ENCODE measurements around the gene FXYD1. TPM values are rescaled to one million over a fixed set of nuclear protein-coding genes. Genes with fewer than 3 reads are reported as not detected.
"Not testable (repeated sequence)": the region's sequence is repeated elsewhere in the genome, so short reads cannot be mapped to it uniquely, and the experiment has no call there.

Gene FXYD1
- polyA plus RNA-seq, 6 donors from 2014 or later = 1.0 to 2.7 (median 1.2) TPM

DNA sequence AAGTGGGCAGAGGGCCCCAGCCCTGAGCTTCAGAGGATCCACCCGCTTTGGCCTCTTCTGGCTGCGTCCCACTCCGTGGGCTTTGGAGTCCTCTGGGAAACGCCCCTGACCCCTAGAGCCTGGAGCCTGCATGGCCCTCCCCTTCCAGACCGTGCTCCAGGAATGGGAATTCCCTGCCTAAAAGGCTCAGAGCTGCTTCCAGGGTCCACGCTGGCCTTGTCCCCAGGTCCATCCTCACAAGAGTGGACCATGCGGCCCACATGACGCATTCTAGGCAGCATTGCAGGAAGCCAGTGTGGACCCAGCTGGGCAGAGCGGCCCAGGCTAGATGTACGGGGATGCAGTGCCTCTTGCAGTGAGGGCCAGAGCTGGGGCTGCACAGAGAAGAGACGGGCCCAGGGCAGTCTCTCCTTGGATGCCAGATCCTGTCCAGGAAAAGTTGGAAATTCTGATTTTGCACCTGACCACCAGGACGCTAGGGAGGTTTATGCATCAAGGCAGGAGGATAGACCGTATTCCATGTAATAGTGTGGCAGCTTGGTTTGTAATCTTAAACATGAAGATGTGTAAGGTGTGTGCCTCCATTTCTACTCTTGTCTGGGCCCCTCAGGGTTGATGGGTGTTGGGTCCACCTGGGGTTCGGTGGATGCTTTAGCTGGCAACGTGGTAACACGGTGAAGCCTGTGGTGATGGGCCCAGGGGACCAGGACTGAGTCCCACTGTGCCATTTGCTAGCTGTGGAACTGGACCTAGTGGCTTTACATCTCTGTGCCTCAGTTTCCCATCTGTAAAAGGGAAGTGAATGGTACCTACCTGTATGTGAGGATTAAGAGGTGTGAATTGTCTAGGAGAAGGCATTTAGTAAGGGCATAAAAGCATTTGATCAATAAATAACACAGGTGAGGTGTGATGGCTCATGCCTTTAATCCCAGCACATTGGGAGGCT, 37.8 kb upstream of the FXYD1 start:
- peaks cover 0 to 2% (median 0%) of the 10 kb centered on the region in 3 donors for H3K27me3 Mint-ChIP-seq
- H3K9me3 Mint-ChIP-seq = no peaks in the 10 kb centered on the region
- ATAC-seq (ENCODE audit: low read depth in 2 of 2) = no peak
- H3K4me3 Mint-ChIP-seq = no peak overlapping the region
- no peak for DNase-seq
- H3K36me3 Mint-ChIP-seq = no peaks in the 10 kb centered on the region
- peaks cover 0 to 2% (median 0%) of the 10 kb centered on the region in 3 donors for H3K4me1 Mint-ChIP-seq
- H3K27ac Mint-ChIP-seq = no peak overlapping the region

DNA sequence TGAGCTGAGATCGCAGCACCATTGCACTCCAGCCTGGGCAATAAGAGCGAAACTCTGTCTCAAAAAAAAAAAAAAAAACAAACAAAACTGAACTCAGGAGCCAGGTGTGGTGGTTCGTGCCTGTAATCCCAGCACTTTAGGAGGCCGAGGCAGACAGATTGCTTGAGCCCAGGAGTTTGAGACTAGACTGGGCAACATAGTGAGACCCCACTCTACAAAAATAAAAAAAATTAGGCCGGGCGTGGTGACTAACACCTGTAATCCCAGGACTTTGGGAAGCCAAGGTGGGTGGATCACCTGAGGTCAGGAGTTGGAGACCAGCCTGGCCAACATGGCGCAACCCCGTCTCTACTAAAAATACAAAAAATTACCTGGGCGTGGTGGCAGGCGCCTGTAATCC, 36.7 kb upstream of the FXYD1 start:
- H3K4me1 Mint-ChIP-seq; ATAC-seq (ENCODE audit: low read depth in 2 of 2); DNase-seq; H3K4me3 Mint-ChIP-seq; H3K36me3 Mint-ChIP-seq; H3K9me3 Mint-ChIP-seq; H3K27ac Mint-ChIP-seq; H3K27me3 Mint-ChIP-seq: not testable (repeated sequence)

DNA sequence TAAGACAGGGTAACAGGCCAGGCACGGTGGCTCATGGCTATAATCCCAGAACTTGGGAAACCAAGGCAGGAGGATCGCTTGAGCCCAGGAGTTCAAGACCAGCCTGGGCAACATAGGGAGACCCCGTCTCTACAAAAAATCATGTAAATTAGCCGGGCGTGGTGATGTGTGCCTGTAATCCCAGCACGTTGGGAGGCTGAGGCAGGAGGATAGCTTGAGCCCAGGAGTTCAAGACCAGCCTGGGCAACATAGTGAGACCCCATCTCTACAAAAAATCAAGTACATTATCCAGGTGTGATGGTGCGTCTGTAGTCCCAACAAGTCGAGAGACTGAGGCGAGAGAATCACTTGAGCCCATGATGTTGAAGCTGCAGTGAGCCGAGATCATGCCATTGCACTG, 35.0 kb upstream of the FXYD1 start:
- DNase-seq; ATAC-seq (ENCODE audit: low read depth in 2 of 2); H3K9me3 Mint-ChIP-seq; H3K36me3 Mint-ChIP-seq; H3K4me3 Mint-ChIP-seq; H3K4me1 Mint-ChIP-seq; H3K27me3 Mint-ChIP-seq: not testable (repeated sequence)
- H3K27ac Mint-ChIP-seq = peak overlapping the region in 1 of 6 donors; percentile 76

DNA sequence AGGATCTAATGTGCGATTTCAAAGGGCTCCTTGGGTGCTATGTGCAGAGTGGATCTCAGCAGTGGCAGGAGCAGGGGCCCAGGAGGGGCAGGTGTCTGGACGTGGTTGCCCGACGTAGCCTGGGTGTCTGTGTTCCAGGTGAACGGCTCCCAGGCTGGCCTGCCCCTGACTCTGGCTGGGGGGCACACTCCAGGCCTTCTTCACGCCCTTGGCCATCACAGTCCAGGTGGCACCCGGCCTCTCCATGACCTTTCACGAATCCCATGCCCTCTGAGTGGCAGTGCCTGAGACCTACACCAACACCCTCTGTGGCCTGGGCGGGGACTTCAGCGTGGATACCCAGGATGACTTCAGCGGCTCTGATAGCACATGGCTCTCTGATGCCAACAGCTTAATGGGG, 34.3 kb upstream of the FXYD1 start:
- Mint-ChIP-seq H3K27ac (peak overlapping the region in 1 of 6 donors; percentile 76), H3K9me3 (peaks cover 0 to 4% (median 0%) of the 10 kb centered on the region in 7 donors), H3K4me3 (no peak overlapping the region), H3K4me1 (peaks cover 2 to 5% (median 3%) of the 10 kb centered on the region in 3 donors), H3K36me3 (no peaks in the 10 kb centered on the region), H3K27me3 (peaks cover 0 to 8% (median 0%) of the 10 kb centered on the region in 3 donors)
- ATAC-seq (ENCODE audit: low read depth in 2 of 2) (no peak), DNase-seq (no peak)

DNA sequence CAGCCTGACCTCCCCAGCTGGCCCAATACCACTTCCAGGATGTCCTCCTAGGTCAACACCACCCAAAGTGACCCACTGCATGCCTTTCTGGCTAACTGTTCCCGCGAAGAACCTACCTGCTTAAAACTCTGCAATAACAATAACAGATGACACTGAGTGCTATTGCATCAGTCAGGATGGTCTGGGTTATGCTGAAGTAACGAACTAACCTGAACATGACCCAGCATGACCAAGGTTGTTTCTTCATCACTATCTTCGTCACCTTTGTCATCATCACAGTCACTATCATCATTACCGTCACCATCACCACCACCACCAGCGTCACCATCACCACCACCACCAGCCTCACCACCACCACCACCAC, 33.6 kb upstream of the FXYD1 start:
- Mint-ChIP-seq H3K36me3 (no peaks in the 10 kb centered on the region), H3K4me3 (no peak overlapping the region), H3K4me1 (peaks cover 2 to 5% (median 3%) of the 10 kb centered on the region in 3 donors), H3K27ac (no peak overlapping the region), H3K9me3 (peaks cover 0 to 4% (median 0%) of the 10 kb centered on the region in 7 donors), H3K27me3 (peaks cover 0 to 14% (median 0%) of the 10 kb centered on the region in 3 donors)
- no peak for DNase-seq
- ATAC-seq (ENCODE audit: low read depth in 2 of 2) = no peak

DNA sequence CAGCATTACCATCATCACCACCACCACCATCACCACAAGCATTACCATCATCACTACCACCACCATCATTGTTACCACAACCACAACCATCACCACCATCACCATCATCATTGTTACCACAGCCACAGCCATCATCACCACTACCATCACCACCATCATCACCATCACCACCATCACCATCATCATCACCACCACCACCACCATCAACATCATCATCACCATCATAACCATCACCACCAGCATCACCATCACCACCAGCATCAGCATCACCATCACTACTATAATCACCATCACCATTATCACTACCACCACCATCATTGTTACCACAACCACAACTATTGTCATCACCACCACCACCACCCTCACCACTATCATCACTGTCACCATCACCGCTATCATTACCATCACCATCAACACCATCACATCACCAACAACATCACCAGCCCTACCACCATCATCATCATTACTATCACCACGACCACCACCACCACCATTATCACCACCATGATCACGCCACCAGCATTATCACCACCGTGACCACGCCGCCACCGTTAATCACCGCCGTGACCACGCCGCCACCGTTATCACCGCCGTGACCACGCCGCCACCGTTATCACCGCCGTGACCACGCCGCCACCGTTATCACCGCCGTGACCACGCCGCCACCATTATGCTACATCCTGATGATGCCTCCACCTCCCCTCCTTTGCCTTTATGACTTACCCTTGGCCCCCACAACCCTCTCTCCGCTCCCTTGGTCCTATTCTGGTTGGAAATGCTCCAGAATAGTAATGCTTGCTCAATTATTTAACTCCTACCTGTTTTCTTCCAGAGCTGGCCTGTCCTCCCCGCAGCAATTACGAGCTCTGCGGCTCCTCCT, 33.0 kb upstream of the FXYD1 start:
- peaks cover 2 to 5% (median 3%) of the 10 kb centered on the region in 3 donors for H3K4me1 Mint-ChIP-seq
- DNase-seq (no peak), ATAC-seq (ENCODE audit: low read depth in 2 of 2) (no peak)
- no peak overlapping the region for H3K27ac Mint-ChIP-seq
- H3K4me3 Mint-ChIP-seq = no peak overlapping the region
- peaks cover 0 to 4% (median 0%) of the 10 kb centered on the region in 7 donors for H3K9me3 Mint-ChIP-seq
- peaks cover 0 to 16% (median 0%) of the 10 kb centered on the region in 3 donors for H3K27me3 Mint-ChIP-seq
- no peaks in the 10 kb centered on the region for H3K36me3 Mint-ChIP-seq

DNA sequence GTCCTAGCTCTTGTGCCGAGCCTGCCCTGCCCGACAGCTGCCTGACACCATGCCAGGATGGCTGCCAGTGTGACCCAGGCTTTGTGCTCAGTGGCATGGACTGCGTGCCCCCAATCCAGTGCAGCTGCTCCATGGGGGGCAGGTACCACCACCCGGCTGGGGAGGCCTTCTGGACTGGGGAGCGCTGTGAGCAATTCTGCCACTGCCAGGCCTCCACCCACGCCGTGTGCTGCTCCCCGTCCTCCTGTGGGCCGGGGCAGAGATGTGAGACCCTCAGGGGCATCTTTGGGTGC, 32.4 kb upstream of the FXYD1 start:
- Mint-ChIP-seq H3K9me3 (peaks cover 0 to 4% (median 0%) of the 10 kb centered on the region in 7 donors), H3K27ac (no peak overlapping the region), H3K4me1 (peaks cover 2 to 5% (median 3%) of the 10 kb centered on the region in 3 donors), H3K27me3 (peaks cover 0 to 19% (median 0%) of the 10 kb centered on the region in 3 donors), H3K36me3 (no peaks in the 10 kb centered on the region), H3K4me3 (no peak overlapping the region)
- no peak for ATAC-seq (ENCODE audit: low read depth in 2 of 2)
- DNase-seq = no peak

DNA sequence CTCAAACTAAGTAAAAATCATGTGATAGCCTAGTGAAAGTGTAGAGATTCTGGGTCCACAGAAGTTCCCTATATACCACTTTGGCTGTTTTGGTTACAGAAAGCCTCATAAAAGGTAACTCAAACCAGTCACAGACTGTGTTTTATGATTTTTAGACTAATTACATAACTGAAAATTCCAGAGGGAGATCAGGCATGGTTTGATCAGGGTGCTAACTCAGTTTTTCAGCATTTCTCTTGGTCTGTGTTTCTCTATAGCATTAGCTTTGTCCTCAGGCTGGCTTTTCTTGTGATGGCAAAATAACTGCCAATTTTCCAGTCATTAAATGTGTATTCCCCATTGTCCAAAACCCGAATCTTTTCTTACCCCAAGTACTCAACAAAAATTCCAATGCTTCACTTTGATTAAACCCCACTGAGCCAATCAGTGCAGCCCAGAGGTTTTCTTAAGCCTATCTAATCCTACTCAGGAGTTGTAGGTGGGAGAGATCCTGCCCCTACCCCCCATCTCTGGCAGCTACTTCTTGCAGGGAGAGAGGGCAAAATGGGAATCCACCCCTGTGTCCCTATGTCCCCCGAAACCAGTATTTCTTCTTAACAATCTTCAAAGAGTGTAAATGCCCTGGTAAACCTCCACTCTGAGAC, 31.6 kb upstream of the FXYD1 start:
- Mint-ChIP-seq H3K9me3 (peaks cover 0 to 4% (median 0%) of the 10 kb centered on the region in 7 donors), H3K4me3 (no peak overlapping the region), H3K27ac (no peak overlapping the region), H3K36me3 (no peaks in the 10 kb centered on the region), H3K27me3 (peaks cover 0 to 19% (median 0%) of the 10 kb centered on the region in 3 donors), H3K4me1 (peaks cover 2 to 5% (median 3%) of the 10 kb centered on the region in 3 donors)
- ATAC-seq (ENCODE audit: low read depth in 2 of 2) = no peak
- DNase-seq = no peak

DNA sequence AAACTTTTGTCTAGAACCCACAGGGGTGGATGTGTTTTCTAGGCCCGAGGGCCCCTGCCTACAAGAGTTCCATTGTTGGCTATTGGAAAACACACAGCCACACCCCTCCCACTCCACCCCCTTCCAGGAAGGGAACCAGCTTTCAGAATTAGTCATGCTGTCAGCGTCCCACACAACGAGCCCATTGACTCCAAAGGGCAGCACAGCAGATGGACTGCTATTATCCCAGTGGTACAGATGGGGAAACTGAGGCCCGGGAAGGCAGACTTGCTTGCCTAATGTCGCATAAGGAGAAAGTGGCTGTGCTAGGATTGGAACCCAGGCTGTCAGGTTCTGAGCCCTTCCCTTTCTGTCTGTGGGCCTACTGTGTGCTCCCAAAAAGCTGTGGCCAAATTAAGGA, 31.1 kb upstream of the FXYD1 start:
- DNase-seq (no peak), ATAC-seq (ENCODE audit: low read depth in 2 of 2) (no peak)
- H3K4me1 Mint-ChIP-seq = peaks cover 2 to 5% (median 3%) of the 10 kb centered on the region in 3 donors
- H3K27ac Mint-ChIP-seq = no peak overlapping the region
- peaks cover 0 to 4% (median 0%) of the 10 kb centered on the region in 7 donors for H3K9me3 Mint-ChIP-seq
- no peaks in the 10 kb centered on the region for H3K36me3 Mint-ChIP-seq
- H3K4me3 Mint-ChIP-seq = no peak overlapping the region
- peaks cover 0 to 19% (median 0%) of the 10 kb centered on the region in 3 donors for H3K27me3 Mint-ChIP-seq

DNA sequence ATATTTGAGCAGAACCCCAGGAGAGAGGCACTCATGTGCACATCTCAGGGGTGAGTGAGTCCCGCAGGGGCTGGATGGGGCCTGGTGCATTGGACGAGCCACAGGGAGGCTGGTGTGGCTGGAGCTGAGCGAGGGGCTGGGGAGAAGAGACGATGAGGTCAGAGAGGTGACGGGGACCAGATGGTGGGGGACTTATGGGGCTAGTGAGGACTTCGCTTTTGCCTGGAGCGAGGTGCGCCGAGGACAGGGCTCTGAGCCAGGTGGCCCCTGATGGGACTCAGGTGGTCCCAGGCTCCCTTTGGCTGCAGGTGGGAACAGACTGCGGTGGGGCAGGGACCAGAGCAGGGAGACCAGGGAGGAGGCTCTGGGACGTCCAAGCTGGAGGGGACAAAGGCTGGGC, 29.9 kb upstream of the FXYD1 start:
- no peak for ATAC-seq (ENCODE audit: low read depth in 2 of 2)
- no peak overlapping the region for H3K27ac Mint-ChIP-seq
- H3K4me1 Mint-ChIP-seq = peaks cover 2 to 5% (median 3%) of the 10 kb centered on the region in 3 donors
- no peak overlapping the region for H3K4me3 Mint-ChIP-seq
- peaks cover 0 to 19% (median 0%) of the 10 kb centered on the region in 3 donors for H3K27me3 Mint-ChIP-seq
- DNase-seq = no peak
- no peaks in the 10 kb centered on the region for H3K36me3 Mint-ChIP-seq
- peaks cover 0 to 4% (median 0%) of the 10 kb centered on the region in 7 donors for H3K9me3 Mint-ChIP-seq

DNA sequence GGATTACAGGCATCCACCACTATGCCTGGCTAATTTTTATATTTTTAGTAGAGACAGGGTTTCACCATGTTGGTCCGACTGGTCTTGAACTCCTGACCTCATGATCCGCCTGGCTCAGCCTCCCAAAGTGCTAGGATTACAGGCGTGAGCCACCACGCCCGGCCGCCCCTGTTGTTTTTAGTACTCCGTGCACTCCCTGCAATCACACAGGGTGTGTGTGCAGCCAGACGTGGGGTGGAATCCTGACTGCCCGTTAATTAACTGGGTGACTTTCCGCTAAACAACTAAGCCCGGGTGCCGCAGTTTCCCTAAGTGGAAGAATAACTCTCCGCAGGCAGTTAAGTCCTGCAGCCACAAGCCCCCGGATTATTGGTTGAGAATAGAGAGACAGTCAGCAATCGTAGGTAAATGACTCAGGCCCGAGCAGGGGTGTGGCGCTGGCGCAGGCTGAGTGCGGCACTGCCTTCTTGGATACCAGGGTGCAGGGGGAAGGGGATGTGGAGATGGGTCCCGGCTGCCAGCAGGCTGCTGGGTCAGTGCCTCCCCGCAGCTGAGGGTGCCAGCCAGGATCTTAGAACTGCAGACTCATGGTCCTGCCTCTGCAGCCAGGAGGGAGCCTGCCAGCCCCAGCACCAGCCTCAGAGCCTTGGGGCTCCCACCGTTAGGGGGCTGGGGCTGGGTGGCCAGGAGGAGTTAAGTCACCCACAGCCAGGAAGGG, 29.1 kb upstream of the FXYD1 start:
- no peaks in the 10 kb centered on the region for H3K36me3 Mint-ChIP-seq
- H3K27ac Mint-ChIP-seq = peak overlapping the region in 2 of 6 donors; percentile 30 to 44
- peaks cover 0 to 21% (median 2%) of the 10 kb centered on the region in 3 donors for H3K27me3 Mint-ChIP-seq
- no peak overlapping the region for H3K4me3 Mint-ChIP-seq
- DNase-seq = no peak
- ATAC-seq (ENCODE audit: low read depth in 2 of 2) = no peak
- peaks cover 5 to 8% (median 6%) of the 10 kb centered on the region in 3 donors for H3K4me1 Mint-ChIP-seq
- peaks cover 0 to 4% (median 0%) of the 10 kb centered on the region in 7 donors for H3K9me3 Mint-ChIP-seq

DNA sequence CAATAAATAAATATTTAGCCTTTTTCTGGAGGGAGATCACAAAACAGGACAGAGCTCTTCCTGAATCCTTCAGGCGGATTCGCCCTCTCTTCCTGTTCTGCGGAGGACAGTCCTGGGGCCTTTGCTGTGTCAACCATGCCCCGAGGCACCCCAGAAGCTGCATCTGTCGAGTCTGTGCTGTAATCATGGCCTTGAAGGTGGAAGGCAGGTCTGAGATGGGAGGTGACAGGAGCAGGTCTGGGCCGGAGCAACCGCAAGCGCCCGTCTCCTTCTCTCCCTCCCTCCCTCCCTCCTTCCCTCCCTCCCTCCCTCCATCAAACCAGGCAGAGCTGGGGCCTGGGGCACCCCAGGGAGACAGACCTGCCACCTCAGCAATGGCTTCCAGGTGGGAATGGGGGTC, 27.6 kb upstream of the FXYD1 start:
- Mint-ChIP-seq H3K9me3 (peaks cover 0 to 4% (median 0%) of the 10 kb centered on the region in 7 donors), H3K27ac (no peak overlapping the region), H3K4me1 (peaks cover 8 to 12% (median 10%) of the 10 kb centered on the region in 3 donors), H3K4me3 (no peak overlapping the region), H3K27me3 (peaks cover 0 to 28% (median 5%) of the 10 kb centered on the region in 3 donors), H3K36me3 (no peaks in the 10 kb centered on the region)
- ATAC-seq (ENCODE audit: low read depth in 2 of 2) (no peak), DNase-seq (no peak)
